SK-N-SH treated with all-trans-retinoic acid at 6 μM for 48 hours (cell line): ENCODE results near the gene HTR3E.
A peak's percentile ranks its signal among the peaks of the same experiment; 100 is the strongest.

Source experiments
- ATAC-seq: fragments of 200-7000 bp; cut with Tn5 transposase; 3 replicates; pipeline ENCODE4 v1.9.1; 2020; ENCODE audit warnings: mild to moderate bottlenecking, moderate library complexity
- ARNTL ChIP-seq: fragments of 450-650 bp; formaldehyde crosslinking; IDR thresholded peaks from 2 replicates; pipeline ENCODE4 v1.5.0; 2020; ENCODE audit warnings: low read depth, mild to moderate bottlenecking, moderate library complexity, borderline replicate concordance
- BACH2 ChIP-seq: fragments of 250-450 bp; sonication (Bioruptor Pico); IDR thresholded peaks from 2 replicates; pipeline ENCODE4 v1.9.0; 2021; ENCODE audit warnings: mild to moderate bottlenecking, borderline replicate concordance
- CSDC2 ChIP-seq: fragments of 250-450 bp; sonication (Bioruptor Pico); IDR thresholded peaks from 2 replicates; pipeline ENCODE4 v1.5.0; 2020; ENCODE audit warnings: mild to moderate bottlenecking, moderate library complexity
- ESRRG ChIP-seq: fragments of 250-450 bp; sonication (Bioruptor Pico); IDR thresholded peaks from 2 replicates; pipeline ENCODE4 v1.6.1; 2021; ENCODE audit warnings: mild to moderate bottlenecking
- GLIS3 ChIP-seq: fragments of 250-450 bp; sonication (Bioruptor Pico); IDR thresholded peaks from 2 replicates; pipeline ENCODE4 v1.5.0; 2020; ENCODE audit warnings: mild to moderate bottlenecking, moderate library complexity
- ISL1 ChIP-seq: fragments of 250-450 bp; sonication (Bioruptor Pico); IDR thresholded peaks from 2 replicates; pipeline ENCODE4 v2.1.2; 2022; ENCODE audit warnings: mild to moderate bottlenecking, moderate library complexity
- OSR1 ChIP-seq: fragments of 250-450 bp; sonication (Bioruptor Pico); IDR thresholded peaks from 2 replicates; pipeline ENCODE4 v1.8.0; 2022; ENCODE audit warnings: moderate library complexity, mild to moderate bottlenecking, inconsistent platforms
- PATZ1 ChIP-seq: fragments of 250-450 bp; sonication (Bioruptor Pico); IDR thresholded peaks from 2 replicates; pipeline ENCODE4 v1.8.0; 2020; ENCODE audit warnings: mild to moderate bottlenecking, moderate library complexity, borderline replicate concordance
- PPARA ChIP-seq: fragments of 250-450 bp; sonication (Bioruptor Pico); IDR thresholded peaks from 2 replicates; pipeline ENCODE4 v1.5.0; 2020; ENCODE audit warnings: mild to moderate bottlenecking, borderline replicate concordance
- RARB ChIP-seq: fragments of 250-450 bp; sonication (Bioruptor Pico); IDR thresholded peaks from 2 replicates; pipeline ENCODE4 v1.8.0; 2021; ENCODE audit warnings: mild to moderate bottlenecking, moderate library complexity
- SNAI2 ChIP-seq: fragments of 250-450 bp; sonication (Bioruptor Pico); IDR thresholded peaks from 2 replicates; pipeline ENCODE4 v1.5.0; 2020; ENCODE audit warnings: mild to moderate bottlenecking, moderate library complexity
- TCF4 ChIP-seq: fragments of 250-450 bp; sonication (Bioruptor Pico); IDR thresholded peaks from 2 replicates; pipeline ENCODE4 v1.8.0; 2021; ENCODE audit warnings: mild to moderate bottlenecking, moderate library complexity, borderline replicate concordance
- TOX ChIP-seq: fragments of 250-450 bp; sonication (Bioruptor Pico); IDR thresholded peaks from 2 replicates; pipeline ENCODE4 v1.8.0; 2021; ENCODE audit warnings: mild to moderate bottlenecking, moderate library complexity, borderline replicate concordance
- ZC3H10 ChIP-seq: fragments of 250-450 bp; sonication (Bioruptor Pico); IDR thresholded peaks from 2 replicates; pipeline ENCODE4 v1.5.1; 2021; ENCODE audit warnings: mild to moderate bottlenecking, moderate library complexity
- ZNF565 ChIP-seq: fragments of 450-650 bp; formaldehyde crosslinking; conservative IDR thresholded peaks from 2 replicates; pipeline ENCODE4 v1.5.0; 2020; ENCODE audit warnings: low read depth, mild to moderate bottlenecking, moderate library complexity
- ZNF70 ChIP-seq: fragments of 450-650 bp; formaldehyde crosslinking; IDR thresholded peaks from 2 replicates; pipeline ENCODE4 v1.5.0; 2020; ENCODE audit warnings: mild to moderate bottlenecking, moderate library complexity
- ZNF8 ChIP-seq: fragments of 450-650 bp; formaldehyde crosslinking; IDR thresholded peaks from 2 replicates; pipeline ENCODE4 v1.5.0; 2020; ENCODE audit warnings: mild to moderate bottlenecking, moderate library complexity
- TF ChIP-seq, protein P1 (sequence below): fragments of 250-450 bp; sonication (Bioruptor Pico); IDR thresholded peaks from 2 replicates; pipeline ENCODE4 v1.8.0; 2021; ENCODE audit warnings: low read depth, mild to moderate bottlenecking, moderate library complexity, borderline replicate concordance
- TF ChIP-seq, protein P2 (sequence below): fragments of 250-450 bp; sonication (Bioruptor Pico); IDR thresholded peaks from 2 replicates; pipeline ENCODE4 v1.5.1; 2020; ENCODE audit warnings: low read depth, mild to moderate bottlenecking, moderate library complexity
- TF ChIP-seq, protein P3 (sequence below): fragments of 250-450 bp; sonication (Bioruptor Pico); IDR thresholded peaks from 2 replicates; pipeline ENCODE4 v1.5.0; 2020; ENCODE audit warnings: mild to moderate bottlenecking, moderate library complexity

The HTR3E gene

GRCh38 chr3:184148076-184148475 lies 51.2 kb downstream of the HTR3E start:
- TF ChIP-seq, protein P1, sequence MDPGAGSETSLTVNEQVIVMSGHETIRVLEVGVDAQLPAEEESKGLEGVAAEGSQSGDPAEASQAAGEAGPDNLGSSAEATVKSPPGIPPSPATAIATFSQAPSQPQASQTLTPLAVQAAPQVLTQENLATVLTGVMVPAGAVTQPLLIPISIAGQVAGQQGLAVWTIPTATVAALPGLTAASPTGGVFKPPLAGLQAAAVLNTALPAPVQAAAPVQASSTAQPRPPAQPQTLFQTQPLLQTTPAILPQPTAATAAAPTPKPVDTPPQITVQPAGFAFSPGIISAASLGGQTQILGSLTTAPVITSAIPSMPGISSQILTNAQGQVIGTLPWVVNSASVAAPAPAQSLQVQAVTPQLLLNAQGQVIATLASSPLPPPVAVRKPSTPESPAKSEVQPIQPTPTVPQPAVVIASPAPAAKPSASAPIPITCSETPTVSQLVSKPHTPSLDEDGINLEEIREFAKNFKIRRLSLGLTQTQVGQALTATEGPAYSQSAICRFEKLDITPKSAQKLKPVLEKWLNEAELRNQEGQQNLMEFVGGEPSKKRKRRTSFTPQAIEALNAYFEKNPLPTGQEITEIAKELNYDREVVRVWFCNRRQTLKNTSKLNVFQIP (CRISPR knock-in tag): no peak
- TF ChIP-seq PPARA (CRISPR knock-in tag): no peak
- no peak for TF ChIP-seq TOX (CRISPR knock-in tag)
- no peak for TF ChIP-seq PATZ1 (CRISPR knock-in tag)
- TF ChIP-seq, protein P2, sequence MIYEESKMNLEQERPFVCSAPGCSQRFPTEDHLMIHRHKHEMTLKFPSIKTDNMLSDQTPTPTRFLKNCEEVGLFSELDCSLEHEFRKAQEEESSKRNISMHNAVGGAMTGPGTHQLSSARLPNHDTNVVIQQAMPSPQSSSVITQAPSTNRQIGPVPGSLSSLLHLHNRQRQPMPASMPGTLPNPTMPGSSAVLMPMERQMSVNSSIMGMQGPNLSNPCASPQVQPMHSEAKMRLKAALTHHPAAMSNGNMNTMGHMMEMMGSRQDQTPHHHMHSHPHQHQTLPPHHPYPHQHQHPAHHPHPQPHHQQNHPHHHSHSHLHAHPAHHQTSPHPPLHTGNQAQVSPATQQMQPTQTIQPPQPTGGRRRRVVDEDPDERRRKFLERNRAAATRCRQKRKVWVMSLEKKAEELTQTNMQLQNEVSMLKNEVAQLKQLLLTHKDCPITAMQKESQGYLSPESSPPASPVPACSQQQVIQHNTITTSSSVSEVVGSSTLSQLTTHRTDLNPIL (CRISPR knock-in tag): no peak
- TF ChIP-seq GLIS3 (CRISPR knock-in tag): no peak
- no peak for TF ChIP-seq CSDC2
- TF ChIP-seq RARB: no peak
- no peak for TF ChIP-seq ZNF70
- TF ChIP-seq, protein P3, sequence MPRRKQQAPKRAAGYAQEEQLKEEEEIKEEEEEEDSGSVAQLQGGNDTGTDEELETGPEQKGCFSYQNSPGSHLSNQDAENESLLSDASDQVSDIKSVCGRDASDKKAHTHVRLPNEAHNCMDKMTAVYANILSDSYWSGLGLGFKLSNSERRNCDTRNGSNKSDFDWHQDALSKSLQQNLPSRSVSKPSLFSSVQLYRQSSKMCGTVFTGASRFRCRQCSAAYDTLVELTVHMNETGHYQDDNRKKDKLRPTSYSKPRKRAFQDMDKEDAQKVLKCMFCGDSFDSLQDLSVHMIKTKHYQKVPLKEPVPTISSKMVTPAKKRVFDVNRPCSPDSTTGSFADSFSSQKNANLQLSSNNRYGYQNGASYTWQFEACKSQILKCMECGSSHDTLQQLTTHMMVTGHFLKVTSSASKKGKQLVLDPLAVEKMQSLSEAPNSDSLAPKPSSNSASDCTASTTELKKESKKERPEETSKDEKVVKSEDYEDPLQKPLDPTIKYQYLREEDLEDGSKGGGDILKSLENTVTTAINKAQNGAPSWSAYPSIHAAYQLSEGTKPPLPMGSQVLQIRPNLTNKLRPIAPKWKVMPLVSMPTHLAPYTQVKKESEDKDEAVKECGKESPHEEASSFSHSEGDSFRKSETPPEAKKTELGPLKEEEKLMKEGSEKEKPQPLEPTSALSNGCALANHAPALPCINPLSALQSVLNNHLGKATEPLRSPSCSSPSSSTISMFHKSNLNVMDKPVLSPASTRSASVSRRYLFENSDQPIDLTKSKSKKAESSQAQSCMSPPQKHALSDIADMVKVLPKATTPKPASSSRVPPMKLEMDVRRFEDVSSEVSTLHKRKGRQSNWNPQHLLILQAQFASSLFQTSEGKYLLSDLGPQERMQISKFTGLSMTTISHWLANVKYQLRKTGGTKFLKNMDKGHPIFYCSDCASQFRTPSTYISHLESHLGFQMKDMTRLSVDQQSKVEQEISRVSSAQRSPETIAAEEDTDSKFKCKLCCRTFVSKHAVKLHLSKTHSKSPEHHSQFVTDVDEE (CRISPR knock-in tag): no peak
- TF ChIP-seq BACH2 (CRISPR knock-in tag): no peak
- ATAC-seq: no peak

GRCh38 chr3:184149123-184149522 lies 52.3 kb downstream of the HTR3E start:
- no peak for TF ChIP-seq GLIS3 (CRISPR knock-in tag)
- TF ChIP-seq ZNF565 (CRISPR knock-in tag): no peak
- no peak for ATAC-seq

DNA sequence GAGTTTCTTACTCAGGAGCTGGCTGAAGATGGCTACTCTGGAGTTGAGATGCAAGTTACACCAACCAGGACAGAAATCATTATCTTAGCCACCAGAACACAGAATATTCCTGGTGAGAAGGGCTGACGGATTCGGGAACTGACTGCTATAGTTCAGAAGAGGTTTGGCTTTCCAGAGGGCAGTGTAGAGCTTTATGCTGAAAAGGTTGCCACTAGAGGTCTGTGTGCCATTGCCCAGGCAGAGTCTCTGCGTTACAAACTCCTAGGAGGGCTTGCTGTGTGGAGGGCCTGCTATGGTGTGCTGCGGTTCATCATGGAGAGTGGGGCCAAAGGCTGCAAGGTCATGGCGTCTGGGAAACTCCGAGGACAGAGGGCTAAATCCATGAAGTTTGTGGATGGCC lies 52.9 kb downstream of the HTR3E start:
- ATAC-seq: peak; percentile 60

- ATAC-seq: peak; percentile 67
These were observed 58.2 kb downstream of the HTR3E start, which contains the start of gene DVL3 for GRCh38 chr3:184154885-184155643. Gene DVL3, plus strand, starts transcription at chr3:184155377. Its CDS starts 259 bp downstream, at chr3:184155636.

More at GRCh38 chr3:184154885-184155643, 58.2 kb downstream of the HTR3E start, which contains the start of gene DVL3:
- no peak for TF ChIP-seq BACH2 (CRISPR knock-in tag)
- TF ChIP-seq RARB: no peak
- TF ChIP-seq SNAI2 (CRISPR knock-in tag): no peak
- no peak for TF ChIP-seq ARNTL (CRISPR knock-in tag)
- no peak for TF ChIP-seq TOX (CRISPR knock-in tag)
- TF ChIP-seq ZC3H10 (CRISPR knock-in tag): no peak
- no peak for TF ChIP-seq ZNF70
- no peak for TF ChIP-seq GLIS3 (CRISPR knock-in tag)
- no peak for TF ChIP-seq ZNF8 (CRISPR knock-in tag)
- TF ChIP-seq ESRRG (CRISPR knock-in tag): no peak
- no peak for TF ChIP-seq TCF4 (CRISPR knock-in tag)
- TF ChIP-seq, protein P2 (CRISPR knock-in tag): no peak
- TF ChIP-seq ZNF565 (CRISPR knock-in tag): no peak
- no peak for TF ChIP-seq PATZ1 (CRISPR knock-in tag)
- TF ChIP-seq OSR1 (CRISPR knock-in tag): no peak
- no peak for TF ChIP-seq ISL1 (CRISPR knock-in tag)
- TF ChIP-seq, protein P3 (CRISPR knock-in tag): no peak
- TF ChIP-seq PPARA (CRISPR knock-in tag): no peak
